Stimulated activated CD8-positive, alpha-beta memory T cell treated with anti-CD3 and anti-CD28 coated beads, Interleukin-12 subunit alpha, Interleukin-12 subunit beta, amount 100 ng/mL, for 1 hour (primary cell): ENCODE results near the gene CIAO2A.
"Not testable (repeated sequence)": the region's sequence is repeated elsewhere in the genome, so short reads cannot be mapped to it uniquely, and the experiment has no call there.

Experiments
- DNase-seq: peaks from one replicate; pipeline ENCODE4 v3.0.0-alpha.2; 2020; ENCODE audit warnings: low read depth

Gene CIAO2A

GRCh38 chr15:64111679-64112050 is 18.0 kb upstream of the CIAO2A start:
- no peak for DNase-seq

GRCh38 chr15:64110950-64111678 is 17.5 kb upstream of the CIAO2A start:
- no peak for DNase-seq

DNA sequence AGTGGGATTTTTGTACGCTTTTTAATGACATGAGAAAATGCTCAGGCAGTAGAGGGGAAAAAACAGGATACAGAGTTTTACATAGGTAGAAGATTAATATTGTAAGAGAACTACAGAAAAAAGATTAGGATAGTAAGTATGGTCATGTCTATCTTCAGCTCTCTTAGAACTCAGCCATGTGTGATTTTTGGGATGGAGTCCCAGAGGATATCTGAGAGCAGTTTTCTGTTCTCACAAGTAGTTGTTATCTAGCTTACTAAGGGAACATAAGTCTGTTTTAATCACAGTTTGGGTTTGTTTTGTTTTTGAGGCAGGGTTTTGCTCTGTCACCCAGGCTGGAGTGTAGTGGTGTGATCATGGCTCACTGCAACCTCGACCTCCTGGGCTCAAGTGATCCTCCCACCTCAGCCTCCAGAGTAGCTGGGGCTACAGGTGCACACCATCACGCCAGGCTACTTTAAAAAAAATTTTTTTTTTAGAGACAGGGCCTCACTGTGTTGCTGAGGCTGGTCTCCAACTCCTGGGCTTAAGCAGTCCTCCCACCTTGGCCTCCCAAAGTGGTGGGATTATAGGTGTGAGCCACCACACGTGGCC is 16.6 kb upstream of the CIAO2A start:
- DNase-seq, result not testable (repeated sequence)

DNA sequence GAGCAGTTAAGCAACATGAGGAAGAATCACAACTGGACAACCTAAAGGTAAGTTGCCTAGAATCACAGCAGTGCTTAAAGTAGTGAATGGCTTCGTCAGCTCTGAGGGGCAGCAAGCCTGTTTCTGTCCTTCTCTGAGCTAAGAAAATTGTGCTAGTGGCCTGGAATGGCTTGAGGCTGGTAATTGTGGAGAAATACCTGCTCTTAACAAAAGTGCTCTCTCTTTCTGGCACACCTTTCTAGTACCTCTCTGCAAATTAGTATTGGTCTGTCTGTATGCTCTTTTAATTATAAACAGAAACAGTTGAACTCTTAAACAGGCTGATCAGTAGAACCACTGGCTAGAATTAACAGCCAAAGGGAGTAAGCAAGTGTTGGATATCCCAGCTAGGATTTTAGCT is 13.7 kb upstream of the CIAO2A start:
- DNase-seq, result no peak

- no peak for DNase-seq
Measured at GRCh38 chr15:64105113-64105704, 11.6 kb upstream of the CIAO2A start.

DNA sequence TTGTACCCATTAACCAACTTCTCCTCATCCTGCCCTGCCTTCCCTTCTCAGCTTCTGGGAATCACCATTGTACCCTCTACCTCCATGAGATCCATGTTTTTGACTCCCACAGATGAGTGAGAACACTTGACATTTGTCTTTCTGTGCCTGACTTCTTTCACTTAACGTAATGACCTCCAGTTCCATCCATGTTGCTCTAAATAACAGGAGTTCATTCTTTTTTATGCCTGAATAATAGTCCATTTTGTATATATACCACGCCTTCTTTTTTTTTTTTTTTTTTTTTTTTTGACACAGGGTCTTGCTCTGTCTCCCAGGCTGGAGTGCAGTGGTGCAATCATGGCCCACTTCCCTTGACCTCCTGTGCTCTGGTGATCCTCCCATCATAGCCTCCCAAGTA is 8.9 kb upstream of the CIAO2A start:
- DNase-seq, result no peak

DNA sequence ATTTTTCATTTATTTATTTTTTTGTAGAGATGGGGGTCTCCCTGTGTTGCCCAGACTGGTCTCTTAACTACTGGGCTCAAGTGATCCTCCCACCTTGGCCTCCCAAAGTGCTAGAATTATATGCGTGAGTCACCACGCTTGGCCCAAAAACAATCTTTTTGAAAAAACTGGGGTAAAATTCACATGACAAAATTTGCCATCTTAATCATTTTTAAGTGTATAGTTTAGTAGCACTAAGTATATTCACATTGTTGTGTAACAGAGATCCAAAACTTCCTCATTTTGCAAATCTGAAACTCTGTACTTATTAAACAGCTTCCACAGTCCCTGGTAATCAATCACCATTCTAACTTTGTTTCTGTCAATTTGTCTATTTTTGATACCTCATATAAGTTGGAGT is 7.3 kb upstream of the CIAO2A start:
- no peak for DNase-seq

- DNase-seq, result no peak
Measured at GRCh38 chr15:64099379-64099778, 5.7 kb upstream of the CIAO2A start.

- no peak for DNase-seq
Measured at GRCh38 chr15:64096668-64097384, 3.2 kb upstream of the CIAO2A start.

GRCh38 chr15:64095795-64096667 is 2.4 kb upstream of the CIAO2A start, which contains the start of gene SNX1:
Gene SNX1, plus strand, starts transcription at chr15:64095982. Its CDS starts 32 bp downstream, at chr15:64096014.
- peak; percentile 93 for DNase-seq

DNA sequence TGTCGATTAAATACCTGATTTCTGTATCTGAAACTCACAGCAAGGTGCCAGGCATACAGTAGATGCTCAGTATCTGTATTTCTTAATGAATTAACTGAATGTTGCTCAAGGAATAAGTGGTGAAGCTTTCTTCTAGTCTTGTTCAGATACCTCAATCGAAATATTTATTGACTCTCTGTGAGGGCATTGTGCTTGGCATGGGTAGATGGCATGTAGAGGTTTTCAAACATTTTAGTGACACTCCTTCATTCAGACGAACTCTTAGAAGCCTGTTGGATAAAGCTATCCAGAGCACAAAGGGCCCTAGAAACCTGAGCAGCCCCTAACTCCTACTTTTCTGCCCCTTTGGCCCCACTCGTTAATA is 1.8 kb upstream of the CIAO2A start:
- no peak for DNase-seq

DNA sequence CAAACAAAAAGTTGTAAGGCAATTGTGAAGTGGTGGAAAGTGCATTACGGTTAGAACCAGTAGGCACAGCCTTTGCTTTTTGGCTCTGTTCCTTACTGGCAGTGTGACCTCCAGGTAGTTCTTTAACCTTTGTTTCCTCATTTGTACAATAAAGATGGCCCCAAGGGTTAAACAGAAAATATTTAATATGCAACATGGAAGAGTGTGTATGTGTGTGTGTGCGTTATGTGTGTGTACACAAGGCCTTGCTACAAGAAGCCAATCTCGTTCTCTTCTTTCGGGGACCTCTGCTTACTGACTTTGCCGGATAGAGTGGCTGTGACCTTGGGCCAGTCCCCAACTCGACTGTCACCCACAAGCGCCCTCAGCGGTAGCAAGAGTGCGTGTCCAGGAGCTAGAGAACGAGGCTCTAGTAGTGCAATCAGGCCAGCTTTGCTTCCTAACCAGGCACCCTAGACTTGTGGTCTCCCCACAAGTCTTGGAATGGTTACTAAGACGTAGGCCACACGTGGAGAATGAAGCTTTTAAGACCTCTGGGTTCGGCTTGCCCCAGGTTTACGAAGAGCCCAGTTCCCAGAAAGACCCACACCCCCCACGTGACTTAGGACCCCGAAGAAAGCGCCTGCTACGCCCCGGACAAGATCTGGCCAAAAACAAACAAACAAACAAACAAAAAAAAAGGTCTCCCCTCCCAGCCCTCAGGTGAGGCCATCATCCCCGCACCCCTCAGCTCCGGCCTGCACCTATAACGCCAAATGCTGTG is 593 bp downstream of the CIAO2A start:
- no peak for DNase-seq

DNA sequence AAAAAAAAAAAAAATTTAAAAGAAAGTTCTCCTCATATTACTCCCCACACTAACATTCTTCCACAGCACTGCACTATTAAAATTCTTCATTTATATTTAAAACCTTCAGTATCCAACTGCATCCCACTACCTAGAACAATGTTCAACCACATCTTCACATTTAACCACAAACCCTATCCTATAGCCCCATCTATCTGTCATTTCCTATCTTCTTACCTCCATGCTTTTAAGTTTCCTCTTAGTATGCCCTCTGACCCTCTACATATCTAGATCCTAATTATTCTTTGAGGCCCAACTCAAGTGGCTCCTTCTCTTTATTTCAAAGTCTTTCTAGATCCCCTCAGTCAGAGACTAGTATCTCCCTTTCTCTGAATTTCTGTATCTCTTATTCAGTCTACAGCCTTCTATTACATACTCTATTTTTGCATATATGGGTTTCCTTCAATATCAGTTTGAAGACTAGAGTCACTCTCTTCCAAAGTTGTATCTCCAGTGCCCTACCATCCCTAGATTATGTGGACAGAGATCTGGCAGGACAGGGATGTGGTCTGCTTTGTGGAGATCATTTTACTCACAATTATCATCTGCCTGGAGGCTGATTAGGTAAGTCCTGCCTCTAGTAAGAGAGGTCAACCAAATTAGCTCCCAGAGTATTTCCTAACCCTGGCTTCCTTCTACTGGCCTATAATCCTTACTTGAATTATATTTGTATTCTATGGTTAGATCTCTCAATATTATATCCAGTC is 1.4 kb downstream of the CIAO2A start:
- DNase-seq, result no peak

DNA sequence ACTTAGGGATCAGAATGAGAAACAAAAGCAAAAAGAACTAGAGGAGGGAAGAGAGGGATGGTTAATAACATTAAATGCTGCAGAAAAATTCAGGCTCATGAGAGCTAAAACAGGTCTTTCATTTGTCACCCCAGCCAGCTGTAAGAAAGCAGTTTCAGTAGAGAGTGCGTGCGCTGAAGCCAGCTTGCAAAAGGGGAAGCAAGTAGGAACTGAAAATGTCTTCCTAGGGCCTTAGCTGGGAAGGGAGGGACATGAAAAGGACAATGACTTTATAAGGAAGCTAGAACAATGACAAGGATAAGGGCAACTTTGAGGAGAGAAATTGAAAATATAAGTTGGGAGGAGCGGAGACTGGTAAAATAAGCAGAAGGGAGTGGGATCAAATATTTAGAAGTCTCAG is 3.1 kb downstream of the CIAO2A start:
- DNase-seq, result no peak

DNA sequence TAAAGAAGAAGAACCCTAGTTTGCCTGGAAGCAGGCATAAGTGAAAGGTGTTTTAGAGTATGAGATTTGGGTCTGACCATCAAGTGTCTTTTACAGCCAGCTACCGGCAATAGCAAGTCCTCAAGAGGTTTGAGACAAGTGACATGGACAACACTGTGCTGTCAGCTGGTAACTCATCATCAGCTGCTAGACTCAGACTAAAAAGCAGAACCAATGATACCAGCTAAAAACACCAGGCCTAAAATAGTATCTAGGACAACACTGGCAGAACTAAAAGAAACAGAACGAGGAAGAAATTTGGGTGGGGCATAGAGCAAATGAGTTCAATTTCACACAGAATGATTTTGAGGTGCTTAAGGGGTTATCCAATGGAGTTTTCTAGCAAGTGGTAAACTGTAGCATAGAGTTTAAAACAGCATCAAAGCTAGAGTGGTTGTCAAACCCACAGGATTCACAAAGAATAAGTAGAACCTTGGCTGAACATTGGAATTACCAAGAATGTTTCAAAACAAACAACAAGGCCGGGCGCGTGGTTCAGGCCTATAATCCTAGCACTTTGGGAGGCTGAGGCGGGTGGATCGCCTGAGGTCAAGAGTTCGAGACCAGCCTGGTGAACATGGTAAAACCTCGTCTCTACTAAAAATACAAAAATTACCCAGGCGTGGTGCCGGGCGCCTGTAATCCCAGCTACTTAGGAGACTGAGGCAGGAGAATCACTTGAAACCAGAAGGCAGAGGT is 3.9 kb downstream of the CIAO2A start:
- DNase-seq, result no peak

GRCh38 chr15:64082757-64083156 is 10.9 kb downstream of the CIAO2A start:
- DNase-seq, result no peak

GRCh38 chr15:64073496-64073895 is 20.1 kb downstream of the CIAO2A start:
- not testable (repeated sequence) for DNase-seq

- DNase-seq, result no peak
Measured at GRCh38 chr15:64072812-64073211, 20.8 kb downstream of the CIAO2A start.

- no peak for DNase-seq
Measured at GRCh38 chr15:64071931-64072765, 21.5 kb downstream of the CIAO2A start.
